ENCODE data around the gene C10orf71.

The C10orf71 gene

GRCh38 chr10:49325916-49326783 is 27.2 kb downstream of the C10orf71 start:
- Histone ChIP-seq H3K9me3 (no peaks in the 10 kb centered on the region), H3K36me3 (no peaks in the 10 kb centered on the region), H3K27me3 (no peaks in the 10 kb centered on the region), H3K27ac (no peak overlapping the region), H3K4me3 (ENCODE audit: low read depth in 1 of 2, low read length in 1 of 2) (no peak overlapping the region), H3K4me1 (ENCODE audit: control insufficient read depth in 1 of 2, insufficient read depth in 1 of 2, low read depth in 1 of 2, low read length in 1 of 2) (peaks cover 10 to 21% of the 10 kb centered on the region in 2 experiments)
- TF ChIP-seq CTCF (IDR thresholded peaks at IDR 0.05), result no peak

- Histone ChIP-seq H3K4me1 (ENCODE audit: control insufficient read depth in 1 of 2, insufficient read depth in 1 of 2, low read depth in 1 of 2, low read length in 1 of 2) (peaks cover 10 to 21% of the 10 kb centered on the region in 2 experiments), H3K4me3 (ENCODE audit: low read depth in 1 of 2, low read length in 1 of 2) (no peak overlapping the region), H3K36me3 (no peaks in the 10 kb centered on the region), H3K9me3 (no peaks in the 10 kb centered on the region), H3K27me3 (no peaks in the 10 kb centered on the region), H3K27ac (no peak overlapping the region)
- no peak for TF ChIP-seq CTCF (IDR thresholded peaks at IDR 0.05)
These were observed 28.3 kb downstream of the C10orf71 start for GRCh38 chr10:49327036-49327813.

GRCh38 chr10:49328401-49329145 is 29.6 kb downstream of the C10orf71 start:
- Histone ChIP-seq H3K27ac (no peak overlapping the region), H3K4me3 (ENCODE audit: low read depth in 1 of 2, low read length in 1 of 2) (no peak overlapping the region), H3K36me3 (no peaks in the 10 kb centered on the region), H3K4me1 (ENCODE audit: control insufficient read depth in 1 of 2, insufficient read depth in 1 of 2, low read depth in 1 of 2, low read length in 1 of 2) (peaks cover 10 to 21% of the 10 kb centered on the region in 2 experiments), H3K27me3 (no peaks in the 10 kb centered on the region), H3K9me3 (no peaks in the 10 kb centered on the region)
- TF ChIP-seq CTCF (IDR thresholded peaks at IDR 0.05), result no peak

GRCh38 chr10:49329146-49329505 is 30.2 kb downstream of the C10orf71 start:
- no peak for TF ChIP-seq CTCF (IDR thresholded peaks at IDR 0.05)
- no peak overlapping the region for H3K4me3 ChIP-seq (ENCODE audit: low read depth in 1 of 2, low read length in 1 of 2)
- no peaks in the 10 kb centered on the region for H3K36me3 ChIP-seq
- no peaks in the 10 kb centered on the region for H3K9me3 ChIP-seq
- no peak overlapping the region for H3K27ac ChIP-seq
- H3K27me3 ChIP-seq, result no peaks in the 10 kb centered on the region
- peaks cover 10 to 20% of the 10 kb centered on the region in 2 experiments for H3K4me1 ChIP-seq (ENCODE audit: control insufficient read depth in 1 of 2, insufficient read depth in 1 of 2, low read depth in 1 of 2, low read length in 1 of 2)

- Histone ChIP-seq H3K27me3 (no peaks in the 10 kb centered on the region), H3K36me3 (no peaks in the 10 kb centered on the region), H3K4me3 (ENCODE audit: low read depth in 1 of 2, low read length in 1 of 2) (no peak overlapping the region), H3K27ac (no peak overlapping the region), H3K4me1 (ENCODE audit: control insufficient read depth in 1 of 2, insufficient read depth in 1 of 2, low read depth in 1 of 2, low read length in 1 of 2) (peaks cover 3 to 10% of the 10 kb centered on the region in 2 experiments), H3K9me3 (no peaks in the 10 kb centered on the region)
- TF ChIP-seq CTCF (IDR thresholded peaks at IDR 0.05), result no peak
These were observed 31.2 kb downstream of the C10orf71 start for GRCh38 chr10:49330127-49330665.
